ENCODE results near the gene KCNQ1.

The KCNQ1 gene

DNA sequence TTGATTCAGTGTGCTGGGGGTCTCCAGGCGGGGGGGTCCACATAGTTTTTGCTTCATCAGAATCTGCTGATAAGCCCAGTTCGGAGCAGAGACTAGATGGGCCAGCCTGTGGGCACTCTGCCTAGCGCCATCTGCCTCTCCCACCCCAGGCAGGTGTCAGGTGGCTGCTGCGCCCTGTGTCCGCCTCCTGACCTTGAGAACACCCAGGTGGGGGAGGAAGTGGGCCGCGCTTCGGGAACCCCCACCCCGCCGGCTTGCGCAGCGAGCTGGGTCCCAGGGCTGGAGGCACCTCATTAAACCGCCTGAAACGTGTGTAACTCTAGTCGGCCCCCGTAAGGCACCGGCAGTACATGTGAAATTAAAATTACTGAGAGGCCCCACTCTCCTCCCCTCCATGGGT is 113.6 kb downstream of the KCNQ1 start:
- TF ChIP-seq POLR2A (IDR thresholded peaks at IDR 0.05; ENCODE audit: low read depth, low read length) (no peak), POLR2AphosphoS5 (IDR thresholded peaks at IDR 0.05; ENCODE audit: low read depth, low read length) (no peak), TAF1 (IDR thresholded peaks at IDR 0.05; ENCODE audit: borderline replicate concordance, low read depth, low read length) (no peak)
- FAIRE-seq = no peak
- no peak for DNase-seq (ENCODE audit: insufficient read length)

DNA sequence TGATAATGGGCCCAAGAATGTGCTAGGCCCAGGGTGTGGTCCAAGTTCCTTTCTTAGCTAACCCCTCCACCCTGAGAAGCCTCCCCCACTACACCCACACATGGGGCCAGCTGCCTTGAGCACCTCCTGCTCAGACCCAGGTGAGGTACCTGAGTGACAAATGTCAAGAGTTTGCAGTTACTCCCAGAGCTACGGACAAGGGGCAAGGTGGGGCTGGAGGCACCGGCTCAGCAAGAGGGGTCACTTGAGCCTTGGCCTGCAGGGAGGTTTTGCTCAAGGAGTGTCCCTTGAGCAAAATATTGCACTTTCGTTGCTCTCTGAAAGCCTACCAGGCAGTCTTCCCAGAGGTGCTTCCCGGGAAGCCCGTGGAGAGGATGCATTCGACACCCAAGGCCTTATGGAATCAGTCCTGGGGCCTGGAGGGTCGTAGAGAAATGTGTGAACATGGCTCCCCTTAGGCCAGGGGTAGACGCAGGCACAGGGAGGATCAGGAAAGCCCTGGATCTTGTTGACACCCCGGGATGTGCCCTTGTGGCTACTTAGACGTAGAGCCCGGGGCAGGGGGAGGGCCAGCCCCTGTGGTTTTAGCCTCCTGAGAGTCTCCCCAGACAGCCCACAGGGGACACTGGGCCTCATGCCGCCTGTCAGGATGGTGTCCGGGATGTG is 114.2 kb downstream of the KCNQ1 start:
- TF ChIP-seq TAF1 (IDR thresholded peaks at IDR 0.05; ENCODE audit: borderline replicate concordance, low read depth, low read length) (no peak), POLR2A (IDR thresholded peaks at IDR 0.05; ENCODE audit: low read depth, low read length) (no peak), POLR2AphosphoS5 (IDR thresholded peaks at IDR 0.05; ENCODE audit: low read depth, low read length) (no peak)
- FAIRE-seq = no peak

GRCh38 chr11:2559527-2560311 is 114.9 kb downstream of the KCNQ1 start:
- no peak for DNase-seq (ENCODE audit: insufficient read length)
- FAIRE-seq = no peak
- TF ChIP-seq POLR2AphosphoS5 (IDR thresholded peaks at IDR 0.05; ENCODE audit: low read depth, low read length) (no peak), POLR2A (IDR thresholded peaks at IDR 0.05; ENCODE audit: low read depth, low read length) (no peak)

More for the DNA sequence above, 114.2 kb downstream of the KCNQ1 start:
- DNase-seq (ENCODE audit: insufficient read length) = no peak

GRCh38 chr11:2561696-2562581 is 117.1 kb downstream of the KCNQ1 start:
- no peak for DNase-seq (ENCODE audit: insufficient read length)
- TF ChIP-seq POLR2A (IDR thresholded peaks at IDR 0.05; ENCODE audit: low read depth, low read length) = no peak
- no peak for TF ChIP-seq TAF1 (IDR thresholded peaks at IDR 0.05; ENCODE audit: borderline replicate concordance, low read depth, low read length)
- TF ChIP-seq POLR2AphosphoS5 (IDR thresholded peaks at IDR 0.05; ENCODE audit: low read depth, low read length) = no peak
- FAIRE-seq = no peak

- no peak for FAIRE-seq
- TF ChIP-seq POLR2A (IDR thresholded peaks at IDR 0.05; ENCODE audit: low read depth, low read length) (no peak), TAF1 (IDR thresholded peaks at IDR 0.05; ENCODE audit: borderline replicate concordance, low read depth, low read length) (no peak), POLR2AphosphoS5 (IDR thresholded peaks at IDR 0.05; ENCODE audit: low read depth, low read length) (no peak)
These were observed 118.0 kb downstream of the KCNQ1 start for GRCh38 chr11:2562890-2563212.

GRCh38 chr11:2563213-2564007 is 118.6 kb downstream of the KCNQ1 start:
- no peak for TF ChIP-seq TAF1 (IDR thresholded peaks at IDR 0.05; ENCODE audit: borderline replicate concordance, low read depth, low read length)
- no peak for TF ChIP-seq POLR2AphosphoS5 (IDR thresholded peaks at IDR 0.05; ENCODE audit: low read depth, low read length)
- no peak for TF ChIP-seq POLR2A (IDR thresholded peaks at IDR 0.05; ENCODE audit: low read depth, low read length)
- no peak for DNase-seq (ENCODE audit: insufficient read length)
- FAIRE-seq = no peak

More at GRCh38 chr11:2562890-2563212, 118.0 kb downstream of the KCNQ1 start:
- no peak for DNase-seq (ENCODE audit: insufficient read length)

GRCh38 chr11:2564008-2564530 is 119.3 kb downstream of the KCNQ1 start:
- no peak for TF ChIP-seq POLR2AphosphoS5 (IDR thresholded peaks at IDR 0.05; ENCODE audit: low read depth, low read length)
- no peak for DNase-seq (ENCODE audit: insufficient read length)
- no peak for FAIRE-seq

DNA sequence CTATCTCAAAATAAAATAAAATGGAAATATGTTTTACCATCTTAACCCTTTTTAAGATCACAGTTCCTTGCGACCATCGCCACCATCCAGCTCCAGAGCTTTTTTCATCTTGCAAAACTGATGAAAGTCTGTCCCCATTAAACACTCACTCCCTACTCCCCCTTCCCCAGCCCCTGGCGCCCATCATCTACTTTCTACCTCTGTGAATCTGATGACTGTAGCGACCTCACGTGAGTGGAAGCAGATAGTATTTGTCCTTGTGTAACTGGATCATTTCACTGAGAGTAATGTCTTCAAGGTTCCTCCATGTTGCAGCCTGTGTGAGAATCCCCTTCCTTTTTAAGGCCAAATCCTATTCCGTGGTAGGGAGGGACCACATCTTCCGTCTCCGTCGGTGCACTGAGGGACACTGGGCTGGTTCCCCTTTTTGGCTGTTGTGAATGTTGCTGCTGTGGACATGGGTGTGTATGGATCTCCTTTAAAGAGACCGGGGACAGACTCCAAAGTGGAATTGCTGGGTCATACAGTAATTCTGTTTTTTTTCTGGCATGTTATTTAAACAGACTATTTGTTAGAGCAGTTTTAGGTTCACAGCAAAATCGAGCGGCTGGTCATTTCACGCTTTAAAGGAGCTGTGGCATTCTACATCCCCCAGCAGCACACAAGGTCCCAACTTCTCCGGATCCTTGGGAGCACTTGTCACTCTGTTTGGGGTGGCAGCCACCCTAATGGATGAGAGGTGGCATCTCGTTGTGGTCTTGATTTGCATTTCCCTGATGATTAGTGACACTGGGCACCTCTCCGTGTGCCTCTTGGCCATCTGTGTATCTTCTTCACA is 120.0 kb downstream of the KCNQ1 start:
- DNase-seq (ENCODE audit: insufficient read length) (no peak), FAIRE-seq (no peak)
- TF ChIP-seq POLR2A (IDR thresholded peaks at IDR 0.05; ENCODE audit: low read depth, low read length) = no peak
- TF ChIP-seq POLR2AphosphoS5 (IDR thresholded peaks at IDR 0.05; ENCODE audit: low read depth, low read length) = no peak
- TF ChIP-seq TAF1 (IDR thresholded peaks at IDR 0.05; ENCODE audit: borderline replicate concordance, low read depth, low read length) = no peak

GRCh38 chr11:2565447-2566222 is 120.8 kb downstream of the KCNQ1 start:
- FAIRE-seq (no peak), DNase-seq (ENCODE audit: insufficient read length) (no peak)

More at GRCh38 chr11:2565447-2566222, 120.8 kb downstream of the KCNQ1 start:
- no peak for TF ChIP-seq POLR2A (IDR thresholded peaks at IDR 0.05; ENCODE audit: low read depth, low read length)
- TF ChIP-seq POLR2AphosphoS5 (IDR thresholded peaks at IDR 0.05; ENCODE audit: low read depth, low read length) = no peak
- no peak for TF ChIP-seq TAF1 (IDR thresholded peaks at IDR 0.05; ENCODE audit: borderline replicate concordance, low read depth, low read length)

Data from GM12892 (cell line).